ENCODE measurements around the gene C9. TPM values are rescaled to one million over a fixed set of nuclear protein-coding genes. Genes with fewer than 3 reads are reported as not detected.

C9 gene
- total RNA-seq, 8 experiments from 2014 or later = not detected

GRCh38 chr5:39395521-39395920 is 31.2 kb upstream of the C9 start:
- Histone ChIP-seq H3K27ac (no peak overlapping the region), H3K4me1 (replicated peaks in 1 of 2) (no peaks in the 10 kb centered on the region), H3K4me3 (no peak overlapping the region)
- in situ Hi-C loops (cut with MboI; ENCODE audit: low pct_unique_long_range_greater_than_20kb in 2 of 9, low sequenced_read_pairs in 9 of 9, unreplicated experiment in 9 of 9) = loop anchor here in 3 of 9 experiments (25.0 kb wide), 2 partner anchors 142 to 167 kb away; no protein-coding TSS in a partner anchor
- no peak for ATAC-seq (replicated peaks in 6 of 8)

GRCh38 chr5:39394946-39395345 is 30.7 kb upstream of the C9 start:
- H3K4me3 ChIP-seq = no peak overlapping the region
- H3K4me1 ChIP-seq (replicated peaks in 1 of 2) = no peaks in the 10 kb centered on the region
- H3K27ac ChIP-seq = no peak overlapping the region
- peak in 3 of 8 experiments; percentile 9 to 41 (median 12) for ATAC-seq (replicated peaks in 6 of 8)
- 14 to 65% (median 43%) methylated on average over 1 to 3 of the region's 3 CpGs; no CpG with 5 or more reads in 5 of the 10 experiments for WGBS, 10 experiments
- in situ Hi-C loops (cut with MboI; ENCODE audit: low pct_unique_long_range_greater_than_20kb in 2 of 9, low sequenced_read_pairs in 9 of 9, unreplicated experiment in 9 of 9) = loop anchor here in 3 of 9 experiments (25.0 kb wide), 2 partner anchors 142 to 167 kb away; no protein-coding TSS in a partner anchor

GRCh38 chr5:39390945-39391344 is 26.6 kb upstream of the C9 start:
- H3K27ac ChIP-seq = no peak overlapping the region
- no peak overlapping the region for H3K4me3 ChIP-seq
- in situ Hi-C loops (cut with MboI; ENCODE audit: low pct_unique_long_range_greater_than_20kb in 2 of 9, low sequenced_read_pairs in 9 of 9, unreplicated experiment in 9 of 9) = loop anchor here in 3 of 9 experiments (25.0 kb wide), 2 partner anchors 146 to 171 kb away; no protein-coding TSS in a partner anchor
- peak in 2 of 8 experiments; percentile 74 to 76 for ATAC-seq (replicated peaks in 6 of 8)
- no peaks in the 10 kb centered on the region for H3K4me1 ChIP-seq (replicated peaks in 1 of 2)
- WGBS, 10 experiments = 88 to 100% (median 100%) methylated on average over 1 to 3 of the region's 3 CpGs; no CpG with 5 or more reads in 3 of the 10 experiments

- Histone ChIP-seq H3K4me1 (replicated peaks in 1 of 2) (no peaks in the 10 kb centered on the region), H3K4me3 (no peak overlapping the region), H3K27ac (no peak overlapping the region)
- 67 to 100% (median 94%) methylated on average over 1 to 2 of the region's 2 CpGs; no CpG with 5 or more reads in 1 of the 10 experiments for WGBS, 10 experiments
- ATAC-seq (replicated peaks in 6 of 8) = no peak
- in situ Hi-C loops (cut with MboI; ENCODE audit: low pct_unique_long_range_greater_than_20kb in 2 of 9, low sequenced_read_pairs in 9 of 9, unreplicated experiment in 9 of 9) = loop anchor here in 4 of 9 experiments (10.0 to 25.0 kb wide), 3 partner anchors 150 to 175 kb away; no protein-coding TSS in a partner anchor
Observed at GRCh38 chr5:39387293-39387692, 23.0 kb upstream of the C9 start.

- no peak for ATAC-seq (replicated peaks in 6 of 8)
- no peak overlapping the region for H3K4me3 ChIP-seq
- H3K4me1 ChIP-seq (replicated peaks in 1 of 2) = no peaks in the 10 kb centered on the region
- no peak overlapping the region for H3K27ac ChIP-seq
- in situ Hi-C loops (cut with MboI; ENCODE audit: low pct_unique_long_range_greater_than_20kb in 2 of 9, low sequenced_read_pairs in 9 of 9, unreplicated experiment in 9 of 9) = loop anchor here in 4 of 9 experiments (10.0 to 25.0 kb wide), 3 partner anchors 153 to 178 kb away; no protein-coding TSS in a partner anchor
- WGBS, 10 experiments = 88 to 100% (median 100%) methylated on average over 1 of the region's 1 CpG; no CpG with 5 or more reads in 7 of the 10 experiments
Observed at GRCh38 chr5:39384271-39384670, 20.0 kb upstream of the C9 start.

- in situ Hi-C loops (cut with MboI; ENCODE audit: low pct_unique_long_range_greater_than_20kb in 2 of 9, low sequenced_read_pairs in 9 of 9, unreplicated experiment in 9 of 9) = loop anchor here in 4 of 9 experiments (10.0 to 25.0 kb wide), 3 partner anchors 156 to 181 kb away; no protein-coding TSS in a partner anchor
- no peak overlapping the region for H3K4me3 ChIP-seq
- ATAC-seq (replicated peaks in 6 of 8) = peak in 2 of 8 experiments; percentile 28 to 39
- H3K4me1 ChIP-seq (replicated peaks in 1 of 2) = no peaks in the 10 kb centered on the region
- 80 to 100% (median 100%) methylated on average over 1 to 3 of the region's 3 CpGs; no CpG with 5 or more reads in 3 of the 10 experiments for WGBS, 10 experiments
- no peak overlapping the region for H3K27ac ChIP-seq
Observed at GRCh38 chr5:39381376-39381775, 17.1 kb upstream of the C9 start.

GRCh38 chr5:39379693-39380092 is 15.4 kb upstream of the C9 start:
- Histone ChIP-seq H3K4me1 (replicated peaks in 1 of 2) (no peaks in the 10 kb centered on the region), H3K4me3 (no peak overlapping the region), H3K27ac (no peak overlapping the region)
- no peak for ATAC-seq (replicated peaks in 6 of 8)
- in situ Hi-C loops (cut with MboI; ENCODE audit: low pct_unique_long_range_greater_than_20kb in 2 of 9, low sequenced_read_pairs in 9 of 9, unreplicated experiment in 9 of 9) = loop anchor here in 7 of 9 experiments (10.0 to 25.0 kb wide), 4 partner anchors 158 to 183 kb away; no protein-coding TSS in a partner anchor
- WGBS, 10 experiments = 71 to 100% (median 94%) methylated on average over 1 to 3 of the region's 3 CpGs; no CpG with 5 or more reads in 4 of the 10 experiments

GRCh38 chr5:39377613-39378012 is 13.3 kb upstream of the C9 start:
- Histone ChIP-seq H3K4me1 (replicated peaks in 1 of 2) (no peaks in the 10 kb centered on the region), H3K27ac (no peak overlapping the region), H3K4me3 (no peak overlapping the region)
- 7 to 100% (median 67%) methylated on average over 1 to 2 of the region's 2 CpGs; no CpG with 5 or more reads in 3 of the 10 experiments for WGBS, 10 experiments
- no peak for ATAC-seq (replicated peaks in 6 of 8)
- in situ Hi-C loops (cut with MboI; ENCODE audit: low pct_unique_long_range_greater_than_20kb in 2 of 9, low sequenced_read_pairs in 9 of 9, unreplicated experiment in 9 of 9) = loop anchor here in 6 of 9 experiments (10.0 to 25.0 kb wide), 4 partner anchors 160 to 185 kb away; no protein-coding TSS in a partner anchor

- 50 to 90% (median 83%) methylated on average over 1 to 3 of the region's 3 CpGs; no CpG with 5 or more reads in 3 of the 10 experiments for WGBS, 10 experiments
- peak in 5 of 8 experiments; percentile 39 to 81 (median 62) for ATAC-seq (replicated peaks in 6 of 8)
- Histone ChIP-seq H3K27ac (no peak overlapping the region), H3K4me1 (replicated peaks in 1 of 2) (no peaks in the 10 kb centered on the region), H3K4me3 (no peak overlapping the region)
- in situ Hi-C loops (cut with MboI; ENCODE audit: low pct_unique_long_range_greater_than_20kb in 2 of 9, low sequenced_read_pairs in 9 of 9, unreplicated experiment in 9 of 9) = loop anchor here in 6 of 9 experiments (10.0 to 25.0 kb wide), 4 partner anchors 161 to 186 kb away; no protein-coding TSS in a partner anchor
Observed at GRCh38 chr5:39376293-39376714, 12.0 kb upstream of the C9 start.

- no peak overlapping the region for H3K27ac ChIP-seq
- H3K4me1 ChIP-seq (replicated peaks in 1 of 2) = no peaks in the 10 kb centered on the region
- H3K4me3 ChIP-seq = no peak overlapping the region
- ATAC-seq (replicated peaks in 6 of 8) = no peak
- in situ Hi-C loops (cut with MboI; ENCODE audit: low pct_unique_long_range_greater_than_20kb in 2 of 9, low sequenced_read_pairs in 9 of 9, unreplicated experiment in 9 of 9) = loop anchor here in 3 of 9 experiments (10.0 kb wide), 2 partner anchors 171 to 181 kb away; no protein-coding TSS in a partner anchor
- 81 to 100% (median 97%) methylated on average over 1 to 2 of the region's 2 CpGs; no CpG with 5 or more reads in 2 of the 10 experiments for WGBS, 10 experiments
Observed at GRCh38 chr5:39373791-39374190, 9.5 kb upstream of the C9 start.

GRCh38 chr5:39371367-39371635 is 7.0 kb upstream of the C9 start:
- no peak for ATAC-seq (replicated peaks in 6 of 8)
- Histone ChIP-seq H3K4me1 (replicated peaks in 1 of 2) (no peaks in the 10 kb centered on the region), H3K27ac (no peak overlapping the region), H3K4me3 (no peak overlapping the region)
- 60 to 93% (median 89%) methylated on average over 1 to 3 of the region's 3 CpGs; no CpG with 5 or more reads in 3 of the 10 experiments for WGBS, 10 experiments
- in situ Hi-C loops (cut with MboI; ENCODE audit: low pct_unique_long_range_greater_than_20kb in 2 of 9, low sequenced_read_pairs in 9 of 9, unreplicated experiment in 9 of 9) = loop anchor here in 3 of 9 experiments (10.0 kb wide), 2 partner anchors 174 to 184 kb away; no protein-coding TSS in a partner anchor

- WGBS, 10 experiments = 61 to 96% (median 82%) methylated on average over 1 to 9 of the region's 10 CpGs
- no peak overlapping the region for H3K27ac ChIP-seq
- no peak overlapping the region for H3K4me3 ChIP-seq
- in situ Hi-C loops (cut with MboI; ENCODE audit: low pct_unique_long_range_greater_than_20kb in 2 of 9, low sequenced_read_pairs in 9 of 9, unreplicated experiment in 9 of 9) = loop anchor here in 3 of 9 experiments (10.0 kb wide), 2 partner anchors 174 to 184 kb away; no protein-coding TSS in a partner anchor
- ATAC-seq (replicated peaks in 6 of 8) = no peak
- no peaks in the 10 kb centered on the region for H3K4me1 ChIP-seq (replicated peaks in 1 of 2)
Observed at GRCh38 chr5:39370555-39371366, 6.5 kb upstream of the C9 start.

All from motor neuron (in vitro differentiated cells).